ENCODE measurements around the gene YES1. TPM values are rescaled to one million over a fixed set of nuclear protein-coding genes. Genes with fewer than 3 reads are reported as not detected.
"Not testable (repeated sequence)": the region's sequence is repeated elsewhere in the genome, so short reads cannot be mapped to it uniquely, and the experiment has no call there.

YES1 gene
- total and polyA plus RNA-seq, 4 donors, result 17.9 to 61.7 (median 31.6) TPM

- H3K9me3 ChIP-seq (ENCODE audit: control insufficient read depth in 4 of 4, insufficient read depth in 3 of 4, low read length in 3 of 4), result no peaks in the 10 kb centered on the region
- H3K4me3 ChIP-seq, result no peak overlapping the region
- H3K4me1 ChIP-seq (ENCODE audit: control insufficient read depth in 5 of 5, insufficient read depth in 5 of 5, low read length in 5 of 5), result peaks cover 0 to 6% (median 3%) of the 10 kb centered on the region in 5 donors
- no peak for ATAC-seq (ENCODE audit: insufficient read depth, low FRiP score)
- no peak for TF ChIP-seq CTCF (IDR thresholded peaks at IDR 0.05; ENCODE audit: control extremely low read depth, extremely low read depth)
- WGBS, 2 donors, result 44 to 65% methylated on average over 3 of the region's 3 CpGs
- no peak overlapping the region for H3K9ac ChIP-seq (ENCODE audit: insufficient read depth in 1 of 2, low read length in 2 of 2)
- H3K36me3 ChIP-seq (ENCODE audit: control insufficient read depth in 4 of 4, insufficient read depth in 4 of 4, low read length in 4 of 4), result no peaks in the 10 kb centered on the region
- no peak for DNase-seq
- no peak overlapping the region for H3K27ac ChIP-seq (ENCODE audit: low read depth in 1 of 2, low read length in 1 of 2)
- no peaks in the 10 kb centered on the region for H3K27me3 ChIP-seq (ENCODE audit: control insufficient read depth in 3 of 3, insufficient read depth in 3 of 3, low read length in 2 of 3)
These were observed 10.9 kb downstream of the YES1 start for GRCh38 chr18:801137-801536.

GRCh38 chr18:799943-800342 lies 12.1 kb downstream of the YES1 start:
- TF ChIP-seq CTCF (IDR thresholded peaks at IDR 0.05; ENCODE audit: control extremely low read depth, extremely low read depth), result no peak
- no peaks in the 10 kb centered on the region for H3K36me3 ChIP-seq (ENCODE audit: control insufficient read depth in 4 of 4, insufficient read depth in 4 of 4, low read length in 4 of 4)
- no peak overlapping the region for H3K4me3 ChIP-seq
- no peak overlapping the region for H3K27ac ChIP-seq (ENCODE audit: low read depth in 1 of 2, low read length in 1 of 2)
- DNase-seq (no peak), ATAC-seq (ENCODE audit: insufficient read depth, low FRiP score) (no peak)
- H3K4me1 ChIP-seq (ENCODE audit: control insufficient read depth in 5 of 5, insufficient read depth in 5 of 5, low read length in 5 of 5), result peaks cover 0 to 4% (median under 1%) of the 10 kb centered on the region in 5 donors
- H3K27me3 ChIP-seq (ENCODE audit: control insufficient read depth in 3 of 3, insufficient read depth in 3 of 3, low read length in 2 of 3), result no peaks in the 10 kb centered on the region
- H3K9me3 ChIP-seq (ENCODE audit: control insufficient read depth in 4 of 4, insufficient read depth in 3 of 4, low read length in 3 of 4), result peaks cover 0 to 3% (median 0%) of the 10 kb centered on the region in 4 donors
- 96 to 97% methylated on average over 1 of the region's 1 CpG for WGBS, 2 donors
- no peak overlapping the region for H3K9ac ChIP-seq (ENCODE audit: insufficient read depth in 1 of 2, low read length in 2 of 2)

GRCh38 chr18:795383-795782 lies 16.7 kb downstream of the YES1 start:
- 91 to 93% methylated on average over 1 of the region's 1 CpG for WGBS, 2 donors
- H3K4me3 ChIP-seq; H3K4me1 ChIP-seq (ENCODE audit: control insufficient read depth in 5 of 5, insufficient read depth in 5 of 5, low read length in 5 of 5); ATAC-seq (ENCODE audit: insufficient read depth, low FRiP score); H3K27ac ChIP-seq (ENCODE audit: low read depth in 1 of 2, low read length in 1 of 2); H3K27me3 ChIP-seq (ENCODE audit: control insufficient read depth in 3 of 3, insufficient read depth in 3 of 3, low read length in 2 of 3); H3K9ac ChIP-seq (ENCODE audit: insufficient read depth in 1 of 2, low read length in 2 of 2); H3K36me3 ChIP-seq (ENCODE audit: control insufficient read depth in 4 of 4, insufficient read depth in 4 of 4, low read length in 4 of 4); DNase-seq; H3K9me3 ChIP-seq (ENCODE audit: control insufficient read depth in 4 of 4, insufficient read depth in 3 of 4, low read length in 3 of 4): not testable (repeated sequence)

GRCh38 chr18:789397-789796 lies 22.6 kb downstream of the YES1 start:
- ATAC-seq (ENCODE audit: insufficient read depth, low FRiP score), result no peak
- WGBS, 2 donors, result 79 to 94% methylated on average over 1 of the region's 1 CpG
- Histone ChIP-seq H3K4me1 (ENCODE audit: control insufficient read depth in 5 of 5, insufficient read depth in 5 of 5, low read length in 5 of 5) (peaks cover 0 to 10% (median 0%) of the 10 kb centered on the region in 5 donors), H3K9ac (ENCODE audit: insufficient read depth in 1 of 2, low read length in 2 of 2) (no peak overlapping the region), H3K9me3 (ENCODE audit: control insufficient read depth in 4 of 4, insufficient read depth in 3 of 4, low read length in 3 of 4) (peaks cover 0 to under 1% (median 0%) of the 10 kb centered on the region in 4 donors), H3K27ac (ENCODE audit: low read depth in 1 of 2, low read length in 1 of 2) (no peak overlapping the region), H3K36me3 (ENCODE audit: control insufficient read depth in 4 of 4, insufficient read depth in 4 of 4, low read length in 4 of 4) (no peaks in the 10 kb centered on the region), H3K27me3 (ENCODE audit: control insufficient read depth in 3 of 3, insufficient read depth in 3 of 3, low read length in 2 of 3) (no peaks in the 10 kb centered on the region), H3K4me3 (no peak overlapping the region)
- no peak for TF ChIP-seq CTCF (IDR thresholded peaks at IDR 0.05; ENCODE audit: control extremely low read depth, extremely low read depth)
- no peak for DNase-seq

All from lung (tissue), 12 donors.